IPS-18a (cell line): ENCODE measurements around the gene IGFL1.
"Not testable (repeated sequence)": the region's sequence is repeated elsewhere in the genome, so short reads cannot be mapped to it uniquely, and the experiment has no call there.

Experiments
- H3K27ac ChIP-seq: one replicate; pipeline ENCODE4 v1.5.1; 2013; ENCODE audit warnings: low read length
- H3K27me3 ChIP-seq: one replicate; pipeline ENCODE4 v1.6.1; 2013; ENCODE audit warnings: mild to moderate bottlenecking, low read length; ENCODE audit not compliant: control insufficient read depth, insufficient read depth
- H3K36me3 ChIP-seq: one replicate; pipeline ENCODE4 v1.6.1; 2013; ENCODE audit warnings: low read depth, low read length; ENCODE audit not compliant: control insufficient read depth
- H3K4me1 ChIP-seq: one replicate; pipeline ENCODE4 v1.6.1; 2013; ENCODE audit warnings: low read depth, low read length; ENCODE audit not compliant: control insufficient read depth
- H3K4me3 ChIP-seq: one replicate; pipeline ENCODE4 v1.5.1; 2013; ENCODE audit warnings: low read length
- H3K9ac ChIP-seq: one replicate; pipeline ENCODE4 v1.6.1; 2013; ENCODE audit warnings: mild to moderate bottlenecking, low read length, moderate library complexity
- H3K9me3 ChIP-seq: one replicate; pipeline ENCODE4 v1.6.1; 2013; ENCODE audit warnings: low read depth, low read length; ENCODE audit not compliant: control insufficient read depth

The IGFL1 gene

GRCh38 chr19:46232938-46233621 lies 3.5 kb downstream of the IGFL1 start:
- no peaks in the 10 kb centered on the region for H3K36me3 ChIP-seq
- H3K27me3 ChIP-seq = no peaks in the 10 kb centered on the region
- no peak overlapping the region for H3K27ac ChIP-seq
- no peaks in the 10 kb centered on the region for H3K9me3 ChIP-seq
- H3K9ac ChIP-seq = no peak overlapping the region
- no peaks in the 10 kb centered on the region for H3K4me1 ChIP-seq
- H3K4me3 ChIP-seq = no peak overlapping the region

GRCh38 chr19:46233871-46234270 lies 4.3 kb downstream of the IGFL1 start:
- H3K4me3 ChIP-seq, H3K4me1 ChIP-seq, H3K27me3 ChIP-seq, H3K9ac ChIP-seq, H3K9me3 ChIP-seq, H3K36me3 ChIP-seq, H3K27ac ChIP-seq: not testable (repeated sequence)

GRCh38 chr19:46238141-46238540 lies 8.6 kb downstream of the IGFL1 start:
- not testable (repeated sequence) for H3K4me1 ChIP-seq, H3K9ac ChIP-seq, H3K27ac ChIP-seq, H3K9me3 ChIP-seq, H3K27me3 ChIP-seq, H3K36me3 ChIP-seq, H3K4me3 ChIP-seq

- H3K9ac ChIP-seq = no peak overlapping the region
- H3K36me3 ChIP-seq = no peaks in the 10 kb centered on the region
- H3K27ac ChIP-seq = no peak overlapping the region
- no peaks in the 10 kb centered on the region for H3K9me3 ChIP-seq
- peaks cover 3% of the 10 kb centered on the region for H3K4me1 ChIP-seq
- no peak overlapping the region for H3K4me3 ChIP-seq
- H3K27me3 ChIP-seq = no peaks in the 10 kb centered on the region
These were observed 9.9 kb downstream of the IGFL1 start for GRCh38 chr19:46239193-46240024.

GRCh38 chr19:46240693-46241092 lies 11.2 kb downstream of the IGFL1 start:
- Histone ChIP-seq H3K4me3 (no peak overlapping the region), H3K4me1 (peaks cover 3% of the 10 kb centered on the region), H3K27me3 (no peaks in the 10 kb centered on the region), H3K9me3 (no peaks in the 10 kb centered on the region), H3K9ac (no peak overlapping the region), H3K27ac (no peak overlapping the region), H3K36me3 (no peaks in the 10 kb centered on the region)

GRCh38 chr19:46241626-46242025 lies 12.1 kb downstream of the IGFL1 start:
- no peak overlapping the region for H3K27ac ChIP-seq
- H3K4me1 ChIP-seq = peaks cover 3% of the 10 kb centered on the region
- H3K4me3 ChIP-seq = no peak overlapping the region
- H3K36me3 ChIP-seq = no peaks in the 10 kb centered on the region
- H3K9ac ChIP-seq = no peak overlapping the region
- H3K9me3 ChIP-seq = no peaks in the 10 kb centered on the region
- H3K27me3 ChIP-seq = no peaks in the 10 kb centered on the region

GRCh38 chr19:46243081-46243654 lies 13.6 kb downstream of the IGFL1 start:
- H3K4me1 ChIP-seq, H3K27me3 ChIP-seq, H3K9ac ChIP-seq, H3K4me3 ChIP-seq, H3K27ac ChIP-seq, H3K36me3 ChIP-seq, H3K9me3 ChIP-seq: not testable (repeated sequence)

- Histone ChIP-seq H3K9ac (no peak overlapping the region), H3K27ac (no peak overlapping the region), H3K27me3 (no peaks in the 10 kb centered on the region), H3K9me3 (no peaks in the 10 kb centered on the region), H3K4me1 (no peaks in the 10 kb centered on the region), H3K36me3 (no peaks in the 10 kb centered on the region), H3K4me3 (no peak overlapping the region)
These were observed 20.7 kb downstream of the IGFL1 start for GRCh38 chr19:46250076-46250735.

- no peaks in the 10 kb centered on the region for H3K27me3 ChIP-seq
These were observed 21.9 kb downstream of the IGFL1 start for GRCh38 chr19:46251416-46251815.

GRCh38 chr19:46254776-46255175 lies 25.2 kb downstream of the IGFL1 start:
- Histone ChIP-seq H3K36me3 (no peaks in the 10 kb centered on the region), H3K27me3 (no peaks in the 10 kb centered on the region), H3K4me1 (no peaks in the 10 kb centered on the region), H3K9ac (no peak overlapping the region), H3K9me3 (no peaks in the 10 kb centered on the region), H3K4me3 (no peak overlapping the region), H3K27ac (no peak overlapping the region)

More at GRCh38 chr19:46251416-46251815, 21.9 kb downstream of the IGFL1 start:
- H3K4me3 ChIP-seq = no peak overlapping the region
- H3K9ac ChIP-seq = no peak overlapping the region
- H3K36me3 ChIP-seq = no peaks in the 10 kb centered on the region
- no peak overlapping the region for H3K27ac ChIP-seq
- no peaks in the 10 kb centered on the region for H3K9me3 ChIP-seq
- no peaks in the 10 kb centered on the region for H3K4me1 ChIP-seq

GRCh38 chr19:46256855-46257254 lies 27.3 kb downstream of the IGFL1 start:
- H3K27me3 ChIP-seq = no peaks in the 10 kb centered on the region
- no peak overlapping the region for H3K27ac ChIP-seq
- no peaks in the 10 kb centered on the region for H3K4me1 ChIP-seq
- no peak overlapping the region for H3K9ac ChIP-seq
- H3K36me3 ChIP-seq = no peaks in the 10 kb centered on the region
- no peaks in the 10 kb centered on the region for H3K9me3 ChIP-seq
- no peak overlapping the region for H3K4me3 ChIP-seq
